DND-41 (cell line): ENCODE results near the gene JAKMIP1.

Experiments
- ATAC-seq: fragments of 200-7000 bp; cut with Tn5 transposase; 3 replicates; pipeline ENCODE4 v1.9.1; 2021; ENCODE audit warnings: low read depth; ENCODE audit not compliant: insufficient read depth
- DNase-seq: peaks from one replicate; pipeline ENCODE4 v3.0.0-alpha.2; 2020
- H2AFZ ChIP-seq: 2 replicates; pipeline ENCODE4 v1.6.0; 2012; ENCODE audit warnings: low read depth, low read length
- H3K27ac ChIP-seq: 2 replicates; pipeline ENCODE4 v1.5.1; 2012; ENCODE audit warnings: low read length, inconsistent platforms
- H3K27me3 ChIP-seq: fragments of 200-600 bp; sonication (generic); 2 replicates; pipeline ENCODE4 v1.6.0; 2012; ENCODE audit warnings: low read length, mild to moderate bottlenecking, inconsistent platforms; ENCODE audit not compliant: insufficient read depth, poor library complexity
- H3K36me3 ChIP-seq: 2 replicates; pipeline ENCODE4 v1.5.1; 2012; ENCODE audit warnings: low read length, inconsistent platforms; ENCODE audit not compliant: insufficient read depth
- H3K4me1 ChIP-seq: 2 replicates; pipeline ENCODE4 v1.5.1; 2012; ENCODE audit warnings: mild to moderate bottlenecking, low read length; ENCODE audit not compliant: insufficient read depth
- H3K4me2 ChIP-seq: 2 replicates; pipeline ENCODE4 v1.6.0; 2012; ENCODE audit warnings: mild to moderate bottlenecking, moderate library complexity, low read length, inconsistent platforms; ENCODE audit not compliant: insufficient read depth
- H3K4me3 ChIP-seq, 2 experiments: fragments of 200-600 bp in 1 of 2; shearing (Covaris generic) in 1 of 2; 2 replicates each; pipeline ENCODE4 v1.5.1; 2012 to 2016; ENCODE audit warnings: inconsistent platforms in 2 of 2, low read length in 2 of 2, mild to moderate bottlenecking in 2 of 2, low read depth in 1 of 2, moderate library complexity in 1 of 2
- H3K79me2 ChIP-seq: 2 replicates; pipeline ENCODE4 v1.6.0; 2012; ENCODE audit warnings: low read length, inconsistent platforms; ENCODE audit not compliant: insufficient read depth
- H3K9ac ChIP-seq: 2 replicates; pipeline ENCODE4 v1.6.0; 2012; ENCODE audit warnings: low read depth, mild to moderate bottlenecking, inconsistent platforms, low read length, moderate library complexity
- H3K9me3 ChIP-seq: 2 replicates; pipeline ENCODE4 v1.5.1; 2012; ENCODE audit warnings: low read length, moderate library complexity, mild to moderate bottlenecking, inconsistent platforms; ENCODE audit not compliant: insufficient read depth, severe bottlenecking
- H4K20me1 ChIP-seq: 2 replicates; pipeline ENCODE4 v1.6.0; 2012; ENCODE audit warnings: low read length; ENCODE audit not compliant: insufficient read depth
- EZH2 ChIP-seq: IDR thresholded peaks from 3 replicates; pipeline ENCODE4 v1.6.1; 2012; ENCODE audit warnings: borderline replicate concordance, low read depth, mild to moderate bottlenecking, moderate library complexity, low read length, inconsistent platforms; ENCODE audit not compliant: severe bottlenecking
- TF ChIP-seq, protein P1 (sequence below): IDR thresholded peaks from 2 replicates; pipeline ENCODE4 v1.5.1; 2012; ENCODE audit warnings: borderline replicate concordance, low read length, moderate library complexity, mild to moderate bottlenecking; ENCODE audit not compliant: poor library complexity, severe bottlenecking; ENCODE audit errors: extremely low read depth

JAKMIP1 gene

DNA sequence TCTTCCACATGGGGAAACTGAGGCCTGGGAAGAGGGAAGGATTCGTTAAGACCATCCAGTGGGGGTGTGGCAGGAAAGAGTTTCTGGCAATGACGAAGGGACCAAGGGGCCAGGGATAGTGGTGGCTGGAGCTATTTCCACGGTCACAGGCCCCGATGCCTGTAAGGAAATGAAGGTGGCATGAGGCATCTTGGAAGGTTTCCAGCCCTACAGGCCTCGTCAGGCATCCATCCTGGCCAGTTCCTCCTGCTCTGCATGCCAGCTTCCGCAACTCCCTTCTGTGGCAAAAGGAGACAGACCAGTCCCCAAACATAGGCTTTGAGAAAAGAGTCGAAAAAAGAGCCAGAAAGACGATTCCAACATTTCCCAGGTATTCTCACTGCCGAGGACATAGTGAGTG is 173.0 kb downstream of the JAKMIP1 start:
- Histone ChIP-seq H3K36me3 (no peaks in the 10 kb centered on the region), H4K20me1 (no peaks in the 10 kb centered on the region; the same call in 1 of the 2 replicates), H2AFZ (no peak overlapping the region), H3K79me2 (no peaks in the 10 kb centered on the region), H3K9me3 (no peaks in the 10 kb centered on the region), H3K4me2 (no peak overlapping the region), H3K4me3 (no peak overlapping the region), H3K9ac (no peak overlapping the region), H3K4me1 (no peaks in the 10 kb centered on the region), H3K27ac (no peak overlapping the region), H3K27me3 (peaks cover 5% of the 10 kb centered on the region)
- TF ChIP-seq, protein P1, sequence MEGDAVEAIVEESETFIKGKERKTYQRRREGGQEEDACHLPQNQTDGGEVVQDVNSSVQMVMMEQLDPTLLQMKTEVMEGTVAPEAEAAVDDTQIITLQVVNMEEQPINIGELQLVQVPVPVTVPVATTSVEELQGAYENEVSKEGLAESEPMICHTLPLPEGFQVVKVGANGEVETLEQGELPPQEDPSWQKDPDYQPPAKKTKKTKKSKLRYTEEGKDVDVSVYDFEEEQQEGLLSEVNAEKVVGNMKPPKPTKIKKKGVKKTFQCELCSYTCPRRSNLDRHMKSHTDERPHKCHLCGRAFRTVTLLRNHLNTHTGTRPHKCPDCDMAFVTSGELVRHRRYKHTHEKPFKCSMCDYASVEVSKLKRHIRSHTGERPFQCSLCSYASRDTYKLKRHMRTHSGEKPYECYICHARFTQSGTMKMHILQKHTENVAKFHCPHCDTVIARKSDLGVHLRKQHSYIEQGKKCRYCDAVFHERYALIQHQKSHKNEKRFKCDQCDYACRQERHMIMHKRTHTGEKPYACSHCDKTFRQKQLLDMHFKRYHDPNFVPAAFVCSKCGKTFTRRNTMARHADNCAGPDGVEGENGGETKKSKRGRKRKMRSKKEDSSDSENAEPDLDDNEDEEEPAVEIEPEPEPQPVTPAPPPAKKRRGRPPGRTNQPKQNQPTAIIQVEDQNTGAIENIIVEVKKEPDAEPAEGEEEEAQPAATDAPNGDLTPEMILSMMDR = no peak
- no peak for TF ChIP-seq EZH2
- ATAC-seq (no peak), DNase-seq (no peak)

DNA sequence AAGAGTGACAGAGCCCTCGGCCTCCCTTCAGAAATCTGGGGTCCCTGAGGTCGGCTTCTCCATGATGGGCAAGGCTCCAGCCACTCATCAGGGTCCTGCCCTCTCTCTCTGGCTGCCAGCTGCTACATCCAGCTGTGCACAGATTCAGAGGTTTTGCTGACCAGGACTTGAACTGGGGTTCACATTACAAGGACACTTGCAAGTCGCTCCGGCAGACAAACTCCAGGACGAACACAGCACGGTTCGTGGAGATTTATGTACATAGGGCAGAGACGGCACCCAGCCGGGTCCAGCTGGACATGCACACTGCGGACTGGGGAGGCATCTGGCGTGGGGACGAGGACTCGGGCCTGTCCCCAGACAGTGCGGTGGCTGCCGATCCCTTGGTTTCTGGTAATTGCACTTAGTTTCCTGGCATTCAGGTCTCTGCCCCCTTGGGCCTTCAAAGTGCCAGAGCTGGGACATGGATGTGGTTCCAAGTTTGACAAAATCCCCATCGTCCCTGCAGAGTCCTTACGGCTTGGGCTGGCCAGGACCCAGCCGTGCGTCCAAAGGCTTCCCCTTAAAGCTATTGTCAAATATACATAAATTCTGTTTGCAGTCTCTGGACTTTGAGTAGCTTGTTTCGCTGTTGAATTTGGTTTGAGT is 175.9 kb downstream of the JAKMIP1 start:
- H4K20me1 ChIP-seq = no peaks in the 10 kb centered on the region
- ATAC-seq = no peak
- no peak overlapping the region for H2AFZ ChIP-seq
- H3K4me1 ChIP-seq = no peaks in the 10 kb centered on the region
- H3K79me2 ChIP-seq = no peaks in the 10 kb centered on the region
- H3K36me3 ChIP-seq = no peaks in the 10 kb centered on the region
- H3K27ac ChIP-seq = no peak overlapping the region
- no peaks in the 10 kb centered on the region for H3K9me3 ChIP-seq
- no peak overlapping the region for H3K9ac ChIP-seq
- no peaks in the 10 kb centered on the region for H3K27me3 ChIP-seq
- TF ChIP-seq, protein P1 = no peak
- TF ChIP-seq EZH2 = no peak
- no peak overlapping the region for H3K4me3 ChIP-seq
- no peak for DNase-seq
- no peak overlapping the region for H3K4me2 ChIP-seq

DNA sequence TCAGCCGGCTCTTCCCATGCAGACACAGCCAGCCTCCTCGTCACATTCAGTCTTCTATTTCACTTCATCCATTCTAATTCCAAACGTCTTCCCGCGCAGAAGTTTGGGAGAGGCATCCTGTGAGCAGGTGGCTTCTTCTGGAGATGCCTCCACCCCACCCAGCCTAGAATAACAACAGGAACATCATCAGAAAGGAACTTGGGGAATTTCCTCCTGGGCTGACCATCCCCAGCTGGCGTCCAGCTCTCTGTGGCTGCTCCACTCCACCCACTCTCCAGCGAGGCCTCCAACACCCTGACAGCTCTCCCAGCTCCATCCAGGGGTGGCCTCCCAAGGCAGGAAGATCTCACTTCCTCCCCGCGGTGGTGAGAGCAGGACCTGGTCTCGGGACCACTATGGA is 176.6 kb downstream of the JAKMIP1 start:
- Histone ChIP-seq H2AFZ (no peak overlapping the region), H3K27ac (no peak overlapping the region), H3K79me2 (no peaks in the 10 kb centered on the region), H3K4me3 (no peak overlapping the region), H3K4me2 (no peak overlapping the region), H4K20me1 (no peaks in the 10 kb centered on the region), H3K27me3 (no peaks in the 10 kb centered on the region), H3K36me3 (no peaks in the 10 kb centered on the region), H3K9me3 (no peaks in the 10 kb centered on the region), H3K4me1 (no peaks in the 10 kb centered on the region), H3K9ac (no peak overlapping the region)
- ATAC-seq = no peak
- TF ChIP-seq, protein P1 = no peak
- TF ChIP-seq EZH2 = no peak
- no peak for DNase-seq
